Hepatocyte (in vitro differentiated cells): Measurements from ENCODE around the gene NCOA7. TPM values are rescaled to one million over a fixed set of nuclear protein-coding genes. Genes with fewer than 3 reads are reported as not detected.

Experiments
- DNase-seq: peaks from one replicate; pipeline ENCODE4 v3.0.0-alpha.2; 2016; ENCODE audit warnings: low spot score
- H2AFZ ChIP-seq: fragments of 200-600 bp; sonication (generic); 2 replicates; pipeline ENCODE4 v1.6.0; 2016; ENCODE audit warnings: antibody characterized with exemption, mild to moderate bottlenecking
- H3K27ac ChIP-seq: fragments of 200-600 bp; sonication (generic); 2 replicates; pipeline ENCODE4 v1.5.1; 2016; ENCODE audit warnings: mild to moderate bottlenecking
- H3K27me3 ChIP-seq: fragments of 200-600 bp; sonication (generic); 2 replicates; pipeline ENCODE4 v1.6.1; 2016
- H3K36me3 ChIP-seq: fragments of 200-600 bp; sonication (generic); replicated peaks from 2 replicates; pipeline ENCODE4 v1.5.1; 2016; ENCODE audit warnings: low read depth; ENCODE audit not compliant: insufficient read depth
- H3K4me1 ChIP-seq: fragments of 200-600 bp; sonication (generic); 2 replicates; pipeline ENCODE4 v1.5.1; 2016; ENCODE audit warnings: mild to moderate bottlenecking, moderate library complexity; ENCODE audit not compliant: insufficient read depth
- H3K4me2 ChIP-seq: fragments of 200-600 bp; sonication (generic); 2 replicates; pipeline ENCODE4 v1.6.0; 2016
- H3K4me3 ChIP-seq: fragments of 200-600 bp; sonication (generic); 2 replicates; pipeline ENCODE4 v1.5.1; 2016; ENCODE audit warnings: mild to moderate bottlenecking
- H3K79me2 ChIP-seq: fragments of 200-600 bp; sonication (generic); 2 replicates; pipeline ENCODE4 v1.6.0; 2017; ENCODE audit warnings: mild to moderate bottlenecking
- H3K9me2 ChIP-seq: fragments of 200-600 bp; sonication (generic); replicated peaks from 2 replicates; pipeline ENCODE4 v1.6.0; 2017; ENCODE audit warnings: mild to moderate bottlenecking; ENCODE audit not compliant: insufficient read depth
- H3K9me3 ChIP-seq: fragments of 200-600 bp; sonication (generic); 2 replicates; pipeline ENCODE4 v1.5.1; 2016; ENCODE audit warnings: low read depth, mild to moderate bottlenecking
- H4K20me1 ChIP-seq: fragments of 200-600 bp; sonication (generic); 2 replicates; pipeline ENCODE4 v1.6.0; 2016; ENCODE audit warnings: mild to moderate bottlenecking; ENCODE audit not compliant: insufficient read depth, poor library complexity, severe bottlenecking
- CTCF ChIP-seq: fragments of 200-600 bp; sonication (generic); IDR thresholded peaks from 2 replicates; pipeline ENCODE4 v1.5.1; 2016; ENCODE audit warnings: antibody characterized with exemption, mild to moderate bottlenecking; ENCODE audit not compliant: poor library complexity
- EZH2 ChIP-seq: fragments of 200-600 bp; sonication (generic); IDR thresholded peaks from 2 replicates; pipeline ENCODE4 v1.6.1; 2016; ENCODE audit warnings: antibody characterized with exemption, mild to moderate bottlenecking, borderline replicate concordance
- EZH2phosphoT487 ChIP-seq: fragments of 200-600 bp; sonication (generic); IDR thresholded peaks from one replicate; pipeline ENCODE4 v1.6.1; 2018; ENCODE audit warnings: antibody characterized with exemption, mild to moderate bottlenecking, low read depth, moderate library complexity; ENCODE audit not compliant: unreplicated experiment, severe bottlenecking
- WGBS: methylation state at CpG from one replicate; pipeline ENCODE4 v1.1.6; 2016; ENCODE audit warnings: low lambda C conversion rate; ENCODE audit errors: missing lambda C conversion rate; 5-methylcytosine and 5-hydroxymethylcytosine counted together
- polyA plus RNA-seq: library from polyadenylated mRNA; unstranded; fragments of >200 nt; fragmentation: Nextera tagmentation; extraction: Ambion mirVana; gene quantifications from 2 replicates; pipeline ENCODE4 v1.2.1, GENCODE V29; 2016
- total RNA-seq: library from RNA; depleted of rRNA; stranded (reverse); fragments of >200 nt; gene quantifications from 2 replicates; pipeline ENCODE4 v1.2.3, GENCODE V29; 2014

The NCOA7 gene
- total and polyA plus RNA-seq, 2 experiments from 2014 or later, result 17.3 to 42.0 TPM

GRCh38 chr6:125868678-125869395 is 78.1 kb downstream of the NCOA7 start:
- H3K4me1 ChIP-seq, result peaks cover 4% of the 10 kb centered on the region
- H3K27ac ChIP-seq, result no peak overlapping the region

GRCh38 chr6:125869427-125869826 is 78.7 kb downstream of the NCOA7 start:
- Histone ChIP-seq H4K20me1 (no peaks in the 10 kb centered on the region), H3K4me2 (no peak overlapping the region), H3K4me3 (no peak overlapping the region), H3K9me3 (no peaks in the 10 kb centered on the region), H3K9me2 (no peaks in the 10 kb centered on the region), H3K79me2 (no peaks in the 10 kb centered on the region), H2AFZ (no peak overlapping the region), H3K27me3 (no peaks in the 10 kb centered on the region), H3K4me1 (peaks cover 4% of the 10 kb centered on the region), H3K27ac (no peak overlapping the region), H3K36me3 (no peaks in the 10 kb centered on the region)
- WGBS, result 79% methylated on average over 6 of the region's 6 CpGs
- TF ChIP-seq CTCF (no peak), EZH2phosphoT487 (no peak), EZH2 (no peak)
- no peak for DNase-seq

More at GRCh38 chr6:125868678-125869395, 78.1 kb downstream of the NCOA7 start:
- H4K20me1 ChIP-seq, result no peaks in the 10 kb centered on the region
- H3K79me2 ChIP-seq, result no peaks in the 10 kb centered on the region
- no peaks in the 10 kb centered on the region for H3K9me3 ChIP-seq
- no peak overlapping the region for H3K4me3 ChIP-seq
- no peak for TF ChIP-seq CTCF
- TF ChIP-seq EZH2, result no peak
- no peak for TF ChIP-seq EZH2phosphoT487
- 64% methylated on average over 5 of the region's 5 CpGs for WGBS
- no peaks in the 10 kb centered on the region for H3K27me3 ChIP-seq
- H3K36me3 ChIP-seq, result no peaks in the 10 kb centered on the region
- no peaks in the 10 kb centered on the region for H3K9me2 ChIP-seq
- H2AFZ ChIP-seq, result no peak overlapping the region
- no peak overlapping the region for H3K4me2 ChIP-seq
- DNase-seq, result no peak

- H3K4me2 ChIP-seq, result no peak overlapping the region
- H3K4me3 ChIP-seq, result no peak overlapping the region
- no peaks in the 10 kb centered on the region for H4K20me1 ChIP-seq
- no peak overlapping the region for H3K27ac ChIP-seq
- H3K79me2 ChIP-seq, result no peaks in the 10 kb centered on the region
- no peaks in the 10 kb centered on the region for H3K36me3 ChIP-seq
- H3K9me3 ChIP-seq, result no peaks in the 10 kb centered on the region
- no peak for DNase-seq
- no peaks in the 10 kb centered on the region for H3K9me2 ChIP-seq
- no peaks in the 10 kb centered on the region for H3K27me3 ChIP-seq
- no peak overlapping the region for H2AFZ ChIP-seq
- TF ChIP-seq EZH2, result no peak
- TF ChIP-seq CTCF, result no peak
- TF ChIP-seq EZH2phosphoT487, result no peak
- H3K4me1 ChIP-seq, result peaks cover 4% of the 10 kb centered on the region
Observed at GRCh38 chr6:125871365-125871764, 80.6 kb downstream of the NCOA7 start.
